HG03432 (cell line): ENCODE measurements around the gene OLFML3.
"Not testable (repeated sequence)": the region's sequence is repeated elsewhere in the genome, so short reads cannot be mapped to it uniquely, and the experiment has no call there.

ENCODE experiments used
- ATAC-seq: cut with Tn5 transposase; IDR thresholded peaks from one replicate; pipeline ENCODE4 v1.9.1; 2021; ENCODE audit warnings: mild to moderate bottlenecking, moderate library complexity; ENCODE audit not compliant: unreplicated experiment

Gene OLFML3

GRCh38 chr1:113990961-113991360 lies 11.7 kb downstream of the OLFML3 start:
- no peak for ATAC-seq

GRCh38 chr1:113991467-113991997 lies 12.3 kb downstream of the OLFML3 start:
- ATAC-seq: no peak

GRCh38 chr1:113993072-113993471 lies 13.8 kb downstream of the OLFML3 start:
- ATAC-seq: no peak

- ATAC-seq: no peak
Measured at GRCh38 chr1:113993766-113994165, 14.5 kb downstream of the OLFML3 start.

GRCh38 chr1:113995382-113995781 lies 16.1 kb downstream of the OLFML3 start:
- no peak for ATAC-seq

- ATAC-seq: no peak
Measured at GRCh38 chr1:113998361-113998760, 19.1 kb downstream of the OLFML3 start.

- ATAC-seq: no peak
Measured at GRCh38 chr1:113999233-113999632, 20.0 kb downstream of the OLFML3 start.

GRCh38 chr1:113999799-114000198 lies 20.5 kb downstream of the OLFML3 start:
- no peak for ATAC-seq

GRCh38 chr1:114000406-114000805 lies 21.1 kb downstream of the OLFML3 start:
- no peak for ATAC-seq

GRCh38 chr1:114002492-114003239 lies 23.4 kb downstream of the OLFML3 start:
- ATAC-seq: no peak

GRCh38 chr1:114003431-114003830 lies 24.2 kb downstream of the OLFML3 start:
- ATAC-seq: no peak

- not testable (repeated sequence) for ATAC-seq
Measured at GRCh38 chr1:114006825-114007224, 27.6 kb downstream of the OLFML3 start.

- no peak for ATAC-seq
Measured at GRCh38 chr1:114008480-114008941, 29.2 kb downstream of the OLFML3 start.

GRCh38 chr1:114008993-114009392 lies 29.7 kb downstream of the OLFML3 start:
- ATAC-seq: no peak

- no peak for ATAC-seq
Measured at GRCh38 chr1:114009393-114009792, 30.1 kb downstream of the OLFML3 start.

- no peak for ATAC-seq
Measured at GRCh38 chr1:114010433-114011184, 31.3 kb downstream of the OLFML3 start.

GRCh38 chr1:114011796-114012195 lies 32.5 kb downstream of the OLFML3 start:
- no peak for ATAC-seq

GRCh38 chr1:114015075-114015474 lies 35.8 kb downstream of the OLFML3 start:
- ATAC-seq: no peak

GRCh38 chr1:114019724-114020123 lies 40.5 kb downstream of the OLFML3 start:
- not testable (repeated sequence) for ATAC-seq

- no peak for ATAC-seq
Measured at GRCh38 chr1:114021665-114022099, 42.4 kb downstream of the OLFML3 start.

- no peak for ATAC-seq
Measured at GRCh38 chr1:114022877-114023276, 43.6 kb downstream of the OLFML3 start.

GRCh38 chr1:114023377-114023776 lies 44.1 kb downstream of the OLFML3 start:
- ATAC-seq: no peak
